Measurements from ENCODE around the gene URB2.

DNA sequence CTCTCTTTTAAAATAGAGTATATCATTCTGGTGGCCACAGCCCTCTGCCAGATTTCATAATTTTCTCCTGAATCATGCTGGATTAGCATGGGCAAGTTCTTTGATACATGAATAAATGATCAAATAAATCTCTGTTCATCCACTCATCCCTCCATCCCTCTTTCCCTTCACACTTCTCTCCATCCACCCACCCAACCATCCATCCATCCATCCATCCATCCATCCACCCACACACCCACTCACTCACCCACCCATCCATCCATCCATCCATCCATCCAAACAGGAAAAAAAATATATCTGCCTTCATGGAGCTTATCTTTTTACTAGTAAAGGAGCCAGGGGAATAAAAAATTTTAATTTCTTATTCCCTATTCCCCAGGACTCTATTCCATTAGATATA is 49.3 kb downstream of the URB2 start:
- TF ChIP-seq, protein P1, sequence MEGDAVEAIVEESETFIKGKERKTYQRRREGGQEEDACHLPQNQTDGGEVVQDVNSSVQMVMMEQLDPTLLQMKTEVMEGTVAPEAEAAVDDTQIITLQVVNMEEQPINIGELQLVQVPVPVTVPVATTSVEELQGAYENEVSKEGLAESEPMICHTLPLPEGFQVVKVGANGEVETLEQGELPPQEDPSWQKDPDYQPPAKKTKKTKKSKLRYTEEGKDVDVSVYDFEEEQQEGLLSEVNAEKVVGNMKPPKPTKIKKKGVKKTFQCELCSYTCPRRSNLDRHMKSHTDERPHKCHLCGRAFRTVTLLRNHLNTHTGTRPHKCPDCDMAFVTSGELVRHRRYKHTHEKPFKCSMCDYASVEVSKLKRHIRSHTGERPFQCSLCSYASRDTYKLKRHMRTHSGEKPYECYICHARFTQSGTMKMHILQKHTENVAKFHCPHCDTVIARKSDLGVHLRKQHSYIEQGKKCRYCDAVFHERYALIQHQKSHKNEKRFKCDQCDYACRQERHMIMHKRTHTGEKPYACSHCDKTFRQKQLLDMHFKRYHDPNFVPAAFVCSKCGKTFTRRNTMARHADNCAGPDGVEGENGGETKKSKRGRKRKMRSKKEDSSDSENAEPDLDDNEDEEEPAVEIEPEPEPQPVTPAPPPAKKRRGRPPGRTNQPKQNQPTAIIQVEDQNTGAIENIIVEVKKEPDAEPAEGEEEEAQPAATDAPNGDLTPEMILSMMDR (conservative IDR thresholded peaks at IDR 0.05; ENCODE audit: low read length), result no peak
- no peak for TF ChIP-seq EZH2phosphoT487 (IDR thresholded peaks at IDR 0.05; ENCODE audit: borderline replicate concordance)

Measured in Loucy (cell line).